Astrocyte (in vitro differentiated cells and primary cell): Measurements from ENCODE around the gene GPR158. TPM values are rescaled to one million over a fixed set of nuclear protein-coding genes. Genes with fewer than 3 reads are reported as not detected.

Experiments used
- DNase-seq: peaks from one replicate; pipeline ENCODE4 v3.0.0-alpha.2; 2010; ENCODE audit warnings: low read depth
- FAIRE-seq: peaks from 2 replicates; lab custom pipeline; 2011; peaks lifted over from hg19 to GRCh38; lab: Jason Lieb, UNC
- H2AFZ ChIP-seq: 2 replicates; pipeline ENCODE4 v1.6.0; 2012; ENCODE audit warnings: low read depth, low read length, inconsistent platforms
- H3K27ac ChIP-seq: 2 replicates; pipeline ENCODE4 v1.5.1; 2011; ENCODE audit warnings: low read depth, low read length, inconsistent platforms
- H3K27me3 ChIP-seq: 2 replicates; pipeline ENCODE4 v1.6.0; 2011; ENCODE audit warnings: low read length, inconsistent platforms; ENCODE audit not compliant: insufficient read depth
- H3K36me3 ChIP-seq: 2 replicates; pipeline ENCODE4 v1.5.1; 2011; ENCODE audit warnings: low read length, inconsistent platforms; ENCODE audit not compliant: insufficient read depth
- H3K4me1 ChIP-seq: 2 replicates; pipeline ENCODE4 v1.5.1; 2011; ENCODE audit warnings: low read length, inconsistent platforms; ENCODE audit not compliant: insufficient read depth
- H3K4me2 ChIP-seq: 2 replicates; pipeline ENCODE4 v1.6.0; 2012; ENCODE audit warnings: low read length, inconsistent platforms
- H3K4me3 ChIP-seq: 2 replicates; pipeline ENCODE4 v1.5.1; 2011; ENCODE audit warnings: low read depth, mild to moderate bottlenecking, low read length, inconsistent platforms; ENCODE audit not compliant: insufficient read depth
- H3K79me2 ChIP-seq: 2 replicates; pipeline ENCODE4 v1.6.0; 2012; ENCODE audit warnings: mild to moderate bottlenecking, low read length, inconsistent platforms; ENCODE audit not compliant: insufficient read depth
- H3K9ac ChIP-seq: 2 replicates; pipeline ENCODE4 v1.6.0; 2012; ENCODE audit warnings: mild to moderate bottlenecking, low read length, inconsistent platforms
- H3K9me3 ChIP-seq: 2 replicates; pipeline ENCODE4 v1.5.1; 2012; ENCODE audit warnings: low read depth, mild to moderate bottlenecking, low read length, inconsistent platforms; ENCODE audit not compliant: insufficient read depth
- H4K20me1 ChIP-seq: 2 replicates; pipeline ENCODE4 v1.6.0; 2012; ENCODE audit warnings: low read length, inconsistent platforms; ENCODE audit not compliant: insufficient read depth
- H3K27ac Mint-ChIP-seq: one replicate; pipeline ENCODE4 v1.8.0; 2021; ENCODE audit warnings: mild to moderate bottlenecking, mixed read lengths; ENCODE audit not compliant: unreplicated experiment
- H3K27me3 Mint-ChIP-seq: one replicate; pipeline ENCODE4 v1.8.0; 2021; ENCODE audit warnings: low read depth, mixed read lengths; ENCODE audit not compliant: unreplicated experiment
- H3K36me3 Mint-ChIP-seq: one replicate; pipeline ENCODE4 v1.8.0; 2021; ENCODE audit warnings: low read depth, mixed read lengths; ENCODE audit not compliant: unreplicated experiment
- H3K4me1 Mint-ChIP-seq: one replicate; pipeline ENCODE4 v1.8.0; 2021; ENCODE audit warnings: low read depth, mixed read lengths; ENCODE audit not compliant: unreplicated experiment
- H3K4me3 Mint-ChIP-seq: one replicate; pipeline ENCODE4 v1.8.0; 2021; ENCODE audit warnings: mild to moderate bottlenecking, moderate library complexity, mixed read lengths; ENCODE audit not compliant: unreplicated experiment
- H3K9me3 Mint-ChIP-seq: one replicate; pipeline ENCODE4 v1.8.0; 2021; ENCODE audit warnings: mild to moderate bottlenecking, mixed read lengths; ENCODE audit not compliant: unreplicated experiment
- CTCF ChIP-seq: IDR thresholded peaks from 2 replicates; pipeline ENCODE4 v1.5.1; 2011; ENCODE audit warnings: low read depth, mild to moderate bottlenecking, inconsistent platforms, low read length, moderate library complexity; ENCODE audit not compliant: insufficient read depth
- EZH2 ChIP-seq: IDR thresholded peaks from 2 replicates; pipeline ENCODE4 v1.6.1; 2012; ENCODE audit warnings: mild to moderate bottlenecking, low read length, inconsistent platforms; ENCODE audit not compliant: insufficient read depth
- total RNA-seq: library from RNA; stranded (reverse); gene quantifications from 2 replicates; pipeline ENCODE4 v1.2.1, GENCODE V29; 2021

GPR158 gene
- total RNA-seq, 1 donor from 2014 or later, result 0.27 TPM

- Mint-ChIP-seq H3K27me3 (no peaks in the 10 kb centered on the region), H3K4me1 (no peaks in the 10 kb centered on the region), H3K27ac (no peak overlapping the region), H3K9me3 (no peaks in the 10 kb centered on the region), H3K4me3 (no peak overlapping the region), H3K36me3 (no peaks in the 10 kb centered on the region)
- H3K79me2 ChIP-seq, result no peaks in the 10 kb centered on the region
- no peak for DNase-seq
- H2AFZ ChIP-seq, result no peak overlapping the region
- no peak overlapping the region for H3K27ac ChIP-seq
- TF ChIP-seq EZH2 (no peak), CTCF (no peak)
- H3K27me3 ChIP-seq, result no peaks in the 10 kb centered on the region
- no peak for FAIRE-seq
- H3K4me3 ChIP-seq, result no peak overlapping the region
- H3K4me1 ChIP-seq, result no peaks in the 10 kb centered on the region
- no peaks in the 10 kb centered on the region for H4K20me1 ChIP-seq
- no peaks in the 10 kb centered on the region for H3K36me3 ChIP-seq
- H3K9me3 ChIP-seq, result no peaks in the 10 kb centered on the region
- no peak overlapping the region for H3K9ac ChIP-seq
- no peak overlapping the region for H3K4me2 ChIP-seq
These were observed 355.5 kb downstream of the GPR158 start for GRCh38 chr10:25530306-25530705.

GRCh38 chr10:25531457-25532061 is 356.8 kb downstream of the GPR158 start:
- Histone ChIP-seq H4K20me1 (no peaks in the 10 kb centered on the region), H2AFZ (no peak overlapping the region), H3K4me3 (no peak overlapping the region), H3K9me3 (no peaks in the 10 kb centered on the region), H3K27me3 (no peaks in the 10 kb centered on the region), H3K27ac (no peak overlapping the region), H3K4me2 (no peak overlapping the region), H3K4me1 (no peaks in the 10 kb centered on the region), H3K79me2 (no peaks in the 10 kb centered on the region), H3K36me3 (no peaks in the 10 kb centered on the region), H3K9ac (no peak overlapping the region)
- Mint-ChIP-seq H3K9me3 (no peaks in the 10 kb centered on the region), H3K4me3 (no peak overlapping the region), H3K36me3 (no peaks in the 10 kb centered on the region), H3K27me3 (no peaks in the 10 kb centered on the region), H3K27ac (no peak overlapping the region), H3K4me1 (no peaks in the 10 kb centered on the region)
- TF ChIP-seq CTCF, result no peak
- TF ChIP-seq EZH2, result no peak
- FAIRE-seq, result no peak
- DNase-seq, result no peak

GRCh38 chr10:25532213-25532612 is 357.4 kb downstream of the GPR158 start:
- H3K4me3 Mint-ChIP-seq, result no peak overlapping the region
- no peaks in the 10 kb centered on the region for H3K36me3 Mint-ChIP-seq
- Histone ChIP-seq H3K4me2 (no peak overlapping the region), H3K36me3 (no peaks in the 10 kb centered on the region), H3K27me3 (no peaks in the 10 kb centered on the region), H2AFZ (no peak overlapping the region), H3K27ac (no peak overlapping the region), H3K9ac (no peak overlapping the region), H4K20me1 (no peaks in the 10 kb centered on the region), H3K79me2 (no peaks in the 10 kb centered on the region), H3K9me3 (no peaks in the 10 kb centered on the region), H3K4me3 (no peak overlapping the region), H3K4me1 (no peaks in the 10 kb centered on the region)
- no peak overlapping the region for H3K27ac Mint-ChIP-seq
- FAIRE-seq (no peak), DNase-seq (no peak)
- TF ChIP-seq CTCF (no peak), EZH2 (no peak)
- H3K9me3 Mint-ChIP-seq, result no peaks in the 10 kb centered on the region
- H3K27me3 Mint-ChIP-seq, result no peaks in the 10 kb centered on the region
- H3K4me1 Mint-ChIP-seq, result no peaks in the 10 kb centered on the region
